Sigmoid colon (tissue), 7 donors: ENCODE results near the gene ASPRV1. TPM values are rescaled to one million over a fixed set of nuclear protein-coding genes. Genes with fewer than 3 reads are reported as not detected.

Experiments used
- DNase-seq: peaks from one replicate; pipeline ENCODE4 v3.0.0-alpha.2; 2019
- H3K27ac ChIP-seq, 4 donors: fragments of 200-600 bp; sonication (generic); one replicate each; pipeline ENCODE4 v1.5.1; 2016 to 2019; ENCODE audit warnings: mild to moderate bottlenecking in 1 of 4
- H3K27me3 ChIP-seq, 3 donors: fragments of 200-600 bp; sonication (generic); one replicate each; pipeline ENCODE4 v1.5.1; 2019; ENCODE audit warnings: mild to moderate bottlenecking in 1 of 3
- H3K36me3 ChIP-seq, 4 donors: fragments of 200-600 bp; sonication (generic); one replicate each; pipeline ENCODE4 v1.5.1; 2016 to 2019
- H3K4me1 ChIP-seq, 4 donors: fragments of 200-600 bp; sonication (generic); one replicate each; pipeline ENCODE4 v1.5.1; 2017 to 2019
- H3K4me3 ChIP-seq, 4 donors: fragments of 200-600 bp; sonication (generic); one replicate each; pipeline ENCODE4 v1.5.1; 2017 to 2019; ENCODE audit warnings: mild to moderate bottlenecking in 2 of 4, moderate library complexity in 1 of 4
- H3K9me3 ChIP-seq, 4 donors: fragments of 200-600 bp in 3 of 4; sonication (generic) in 3 of 4; one replicate each; pipeline versions ENCODE4 v1.5.1 to v1.6.1; 2013 to 2019
- EP300 ChIP-seq, 4 donors: sonication (generic); formaldehyde crosslinking; IDR thresholded peaks; one replicate each; pipeline ENCODE4 v1.6.1; 2017; ENCODE audit warnings: antibody characterized with exemption in 4 of 4
- POLR2A ChIP-seq, 2 donors: fragments of 450-650 bp; IDR thresholded peaks; one replicate each; pipeline ENCODE4 v1.6.1; 2016; ENCODE audit warnings: antibody characterized with exemption in 2 of 2, mild to moderate bottlenecking in 2 of 2, moderate library complexity in 2 of 2
- POLR2AphosphoS5 ChIP-seq, 4 donors: sonication (generic); formaldehyde crosslinking; IDR thresholded peaks; one replicate each; pipeline ENCODE4 v1.6.1; 2017; ENCODE audit warnings: antibody characterized with exemption in 4 of 4
- WGBS, 2 donors: extraction: QIAGEN DNeasy Blood & Tissue Kit; methylation state at CpG; one replicate each; pipeline ENCODE4 v1.1.7; 2013; 5-methylcytosine and 5-hydroxymethylcytosine counted together
- intact Hi-C: fragments of 100-400 bp; cut with DNase I; formaldehyde crosslinking; loops from one replicate; pipeline ENCODE4 v1.15.1; 2023
- polyA plus RNA-seq, 3 donors: library from polyadenylated mRNA; stranded (reverse); fragments of 200-250 nt; gene quantifications; one replicate each; pipeline ENCODE4 v1.2.3, GENCODE V29; 2013
- total RNA-seq, 4 donors: library from RNA; depleted of rRNA; stranded (reverse); fragments of >200 nt; gene quantifications; one replicate each; pipeline ENCODE4 v1.1.0, GENCODE V29; 2016
- TF ChIP-seq, protein P1 (sequence below), 4 experiments: fragments of 450-650 bp in 3 of 4; fragments of 200-600 bp in 1 of 4; IDR thresholded peaks; one replicate each; pipeline ENCODE4 v1.5.1; 2016 to 2019; ENCODE audit warnings: antibody characterized with exemption in 4 of 4, mild to moderate bottlenecking in 3 of 4, moderate library complexity in 2 of 4
- donor health status: healthy with polysubstance abuse.
- donor health status: Bipolar disorder and iron deficiency.
- donor health status: healthy.

Gene ASPRV1
- total and polyA plus RNA-seq, 7 donors: 1.1 to 1.4 (median 1.2) TPM

DNA sequence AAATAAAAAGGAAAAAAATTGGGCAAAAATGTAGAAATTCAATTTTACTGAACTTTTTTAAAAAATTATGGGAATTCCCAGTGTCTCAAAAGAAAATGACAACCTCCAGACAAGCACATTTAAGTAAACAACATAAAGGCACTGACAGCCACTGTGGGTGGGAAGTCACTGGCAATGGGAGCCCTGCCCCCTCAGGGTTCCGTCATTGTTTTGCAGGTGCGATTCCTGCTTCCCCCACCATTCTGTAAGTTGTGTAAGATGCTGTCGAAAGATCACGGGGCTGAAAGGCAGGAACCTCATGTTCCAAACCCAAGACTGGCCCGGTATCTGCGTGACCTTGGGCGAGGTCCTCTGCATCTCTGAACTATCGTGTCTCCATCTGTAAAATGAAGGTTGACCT is 15.8 kb upstream of the ASPRV1 start:
- H3K4me3 ChIP-seq: no peak overlapping the region
- H3K27ac ChIP-seq: no peak overlapping the region
- no peaks in the 10 kb centered on the region for H3K4me1 ChIP-seq
- DNase-seq: peak; percentile 40
- 85 to 95% methylated on average over 8 of the region's 8 CpGs for WGBS, 2 donors
- intact Hi-C loops: no loop called here
- no peaks in the 10 kb centered on the region for H3K27me3 ChIP-seq
- TF ChIP-seq EP300 (IDR thresholded peaks at IDR 0.05) (no peak), POLR2AphosphoS5 (IDR thresholded peaks at IDR 0.05) (no peak), POLR2A (IDR thresholded peaks at IDR 0.05) (no peak)
- TF ChIP-seq, protein P1, sequence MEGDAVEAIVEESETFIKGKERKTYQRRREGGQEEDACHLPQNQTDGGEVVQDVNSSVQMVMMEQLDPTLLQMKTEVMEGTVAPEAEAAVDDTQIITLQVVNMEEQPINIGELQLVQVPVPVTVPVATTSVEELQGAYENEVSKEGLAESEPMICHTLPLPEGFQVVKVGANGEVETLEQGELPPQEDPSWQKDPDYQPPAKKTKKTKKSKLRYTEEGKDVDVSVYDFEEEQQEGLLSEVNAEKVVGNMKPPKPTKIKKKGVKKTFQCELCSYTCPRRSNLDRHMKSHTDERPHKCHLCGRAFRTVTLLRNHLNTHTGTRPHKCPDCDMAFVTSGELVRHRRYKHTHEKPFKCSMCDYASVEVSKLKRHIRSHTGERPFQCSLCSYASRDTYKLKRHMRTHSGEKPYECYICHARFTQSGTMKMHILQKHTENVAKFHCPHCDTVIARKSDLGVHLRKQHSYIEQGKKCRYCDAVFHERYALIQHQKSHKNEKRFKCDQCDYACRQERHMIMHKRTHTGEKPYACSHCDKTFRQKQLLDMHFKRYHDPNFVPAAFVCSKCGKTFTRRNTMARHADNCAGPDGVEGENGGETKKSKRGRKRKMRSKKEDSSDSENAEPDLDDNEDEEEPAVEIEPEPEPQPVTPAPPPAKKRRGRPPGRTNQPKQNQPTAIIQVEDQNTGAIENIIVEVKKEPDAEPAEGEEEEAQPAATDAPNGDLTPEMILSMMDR (IDR thresholded peaks at IDR 0.05): no peak
- H3K9me3 ChIP-seq: no peaks in the 10 kb centered on the region
- H3K36me3 ChIP-seq: no peaks in the 10 kb centered on the region

DNA sequence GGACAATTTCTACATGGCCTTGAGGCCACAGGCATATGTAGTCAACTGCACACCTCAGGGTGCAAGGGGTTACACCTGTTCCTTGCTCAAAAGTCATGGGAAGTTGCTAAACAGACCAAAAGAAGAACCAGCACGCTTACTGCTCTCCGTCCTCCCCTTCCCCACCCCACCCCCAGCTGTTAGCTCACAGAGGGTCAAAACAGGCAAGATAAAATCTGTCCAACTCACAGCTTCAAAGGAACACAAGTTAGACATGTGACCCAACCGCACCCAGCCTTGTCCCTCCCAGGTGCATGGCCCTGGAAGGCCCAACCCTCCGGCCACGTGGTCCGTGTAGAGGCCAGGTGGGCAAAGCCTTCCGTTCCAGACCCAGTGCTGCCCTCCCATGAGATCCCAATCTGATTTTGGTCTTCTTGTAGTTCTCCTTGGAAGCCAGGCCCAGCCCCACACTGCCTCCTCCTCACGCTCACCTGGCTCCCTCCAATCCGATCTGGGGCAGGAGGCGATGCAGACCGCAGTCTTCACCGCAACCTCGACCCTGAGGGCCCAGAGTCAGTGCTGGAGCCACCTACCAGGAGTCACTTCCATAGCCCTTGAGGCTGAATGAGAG is 14.5 kb upstream of the ASPRV1 start:
- WGBS, 2 donors: 76 to 80% methylated on average over 13 of the region's 13 CpGs
- no peak overlapping the region for H3K4me3 ChIP-seq
- TF ChIP-seq POLR2A (IDR thresholded peaks at IDR 0.05): no peak
- no peak for TF ChIP-seq POLR2AphosphoS5 (IDR thresholded peaks at IDR 0.05)
- no peak for TF ChIP-seq EP300 (IDR thresholded peaks at IDR 0.05)
- TF ChIP-seq, protein P1 (IDR thresholded peaks at IDR 0.05): no peak
- no peak overlapping the region for H3K27ac ChIP-seq
- DNase-seq: peak; percentile 48
- H3K36me3 ChIP-seq: no peaks in the 10 kb centered on the region
- no peaks in the 10 kb centered on the region for H3K9me3 ChIP-seq
- intact Hi-C loops: no loop called here
- no peaks in the 10 kb centered on the region for H3K4me1 ChIP-seq
- H3K27me3 ChIP-seq: no peaks in the 10 kb centered on the region

DNA sequence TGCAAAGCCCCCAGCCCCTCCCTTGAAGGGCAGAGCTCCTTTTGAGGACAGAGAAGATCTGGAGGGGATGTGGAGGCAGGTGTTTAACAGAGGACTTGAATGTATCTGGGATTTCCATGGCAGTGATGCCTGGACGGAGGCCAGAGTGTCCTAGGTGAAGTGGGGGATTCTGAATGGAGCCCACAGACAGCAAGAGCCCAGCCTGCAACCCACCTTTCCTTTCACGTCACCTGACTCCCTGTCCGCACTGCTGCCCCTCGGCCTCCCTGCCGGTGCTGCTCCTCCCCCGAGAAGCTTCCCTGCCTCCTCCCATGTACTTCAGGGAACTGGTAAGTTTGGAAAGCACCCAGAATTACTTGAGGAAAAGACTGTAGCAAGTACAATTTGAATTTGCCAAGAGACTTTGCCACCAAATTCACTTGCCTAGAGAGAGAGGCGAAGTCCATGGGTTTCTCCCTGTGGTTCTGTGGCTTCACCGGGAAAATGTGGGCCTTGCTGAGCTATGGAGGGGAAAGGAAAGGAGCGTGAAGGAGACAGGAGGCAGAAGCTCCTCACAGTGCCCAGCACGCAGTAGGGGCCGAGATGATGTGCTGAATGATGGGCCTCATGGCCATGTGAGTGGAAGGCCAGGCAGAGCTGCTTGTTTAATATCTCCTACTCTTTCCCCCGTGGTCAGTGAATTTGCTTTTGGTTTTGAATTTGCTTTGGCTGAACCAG is 13.9 kb upstream of the ASPRV1 start:
- H3K36me3 ChIP-seq: no peaks in the 10 kb centered on the region
- DNase-seq: peak; percentile 56
- intact Hi-C loops: no loop called here
- 91 to 93% methylated on average over 12 of the region's 12 CpGs for WGBS, 2 donors
- H3K9me3 ChIP-seq: no peaks in the 10 kb centered on the region
- H3K4me3 ChIP-seq: no peak overlapping the region
- no peaks in the 10 kb centered on the region for H3K4me1 ChIP-seq
- H3K27ac ChIP-seq: no peak overlapping the region
- no peak for TF ChIP-seq POLR2AphosphoS5 (IDR thresholded peaks at IDR 0.05)
- TF ChIP-seq EP300 (IDR thresholded peaks at IDR 0.05): no peak
- TF ChIP-seq, protein P1 (IDR thresholded peaks at IDR 0.05): no peak
- TF ChIP-seq POLR2A (IDR thresholded peaks at IDR 0.05): no peak
- no peaks in the 10 kb centered on the region for H3K27me3 ChIP-seq

DNA sequence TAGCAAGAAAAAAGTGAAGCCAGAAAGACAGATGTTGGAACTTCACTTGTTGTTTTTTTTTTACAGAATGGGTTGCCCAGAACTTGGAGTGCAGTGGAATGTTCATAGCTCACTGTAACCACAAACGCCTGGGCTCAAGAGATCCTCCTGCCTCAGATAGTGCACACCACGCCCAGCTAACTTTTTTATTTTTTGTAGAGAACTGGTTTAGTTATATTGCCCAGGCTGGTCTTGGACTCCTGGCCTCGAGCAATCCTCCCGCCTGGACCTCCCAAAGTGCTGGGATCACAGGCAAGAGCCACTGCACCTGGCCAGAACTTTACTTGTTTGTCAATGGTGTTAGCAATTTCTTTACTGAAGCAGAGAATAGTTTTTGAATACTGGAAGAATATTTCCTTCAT is 11.9 kb upstream of the ASPRV1 start:
- intact Hi-C loops: no loop called here

More for the DNA sequence above, 11.9 kb upstream of the ASPRV1 start:
- no peaks in the 10 kb centered on the region for H3K4me1 ChIP-seq
- WGBS, 2 donors: 35 to 54% methylated on average over 4 of the region's 4 CpGs
- no peaks in the 10 kb centered on the region for H3K27me3 ChIP-seq
- H3K4me3 ChIP-seq: no peak overlapping the region
- TF ChIP-seq POLR2A (IDR thresholded peaks at IDR 0.05): no peak
- no peak for TF ChIP-seq EP300 (IDR thresholded peaks at IDR 0.05)
- no peak for TF ChIP-seq POLR2AphosphoS5 (IDR thresholded peaks at IDR 0.05)
- TF ChIP-seq, protein P1 (IDR thresholded peaks at IDR 0.05): no peak
- H3K9me3 ChIP-seq: no peaks in the 10 kb centered on the region
- H3K27ac ChIP-seq: no peak overlapping the region
- peak; percentile 3 for DNase-seq
- no peaks in the 10 kb centered on the region for H3K36me3 ChIP-seq
